SK-N-SH treated with all-trans-retinoic acid at 6 μM for 48 hours (cell line): ENCODE measurements around the gene URAD.

Experiments used
- ATAC-seq: fragments of 200-7000 bp; cut with Tn5 transposase; 3 replicates; pipeline ENCODE4 v1.9.1; 2020; ENCODE audit warnings: mild to moderate bottlenecking, moderate library complexity
- ARNTL ChIP-seq: fragments of 450-650 bp; formaldehyde crosslinking; IDR thresholded peaks from 2 replicates; pipeline ENCODE4 v1.5.0; 2020; ENCODE audit warnings: low read depth, mild to moderate bottlenecking, moderate library complexity, borderline replicate concordance
- BACH2 ChIP-seq: fragments of 250-450 bp; sonication (Bioruptor Pico); IDR thresholded peaks from 2 replicates; pipeline ENCODE4 v1.9.0; 2021; ENCODE audit warnings: mild to moderate bottlenecking, borderline replicate concordance
- CREB5 ChIP-seq: fragments of 250-450 bp; sonication (Bioruptor Pico); IDR thresholded peaks from 2 replicates; pipeline ENCODE4 v1.5.1; 2020; ENCODE audit warnings: low read depth, mild to moderate bottlenecking, moderate library complexity
- CSDC2 ChIP-seq: fragments of 250-450 bp; sonication (Bioruptor Pico); IDR thresholded peaks from 2 replicates; pipeline ENCODE4 v1.5.0; 2020; ENCODE audit warnings: mild to moderate bottlenecking, moderate library complexity
- ESRRG ChIP-seq: fragments of 250-450 bp; sonication (Bioruptor Pico); IDR thresholded peaks from 2 replicates; pipeline ENCODE4 v1.6.1; 2021; ENCODE audit warnings: mild to moderate bottlenecking
- GLIS3 ChIP-seq: fragments of 250-450 bp; sonication (Bioruptor Pico); IDR thresholded peaks from 2 replicates; pipeline ENCODE4 v1.5.0; 2020; ENCODE audit warnings: mild to moderate bottlenecking, moderate library complexity
- ISL1 ChIP-seq: fragments of 250-450 bp; sonication (Bioruptor Pico); IDR thresholded peaks from 2 replicates; pipeline ENCODE4 v2.1.2; 2022; ENCODE audit warnings: mild to moderate bottlenecking, moderate library complexity
- OSR1 ChIP-seq: fragments of 250-450 bp; sonication (Bioruptor Pico); IDR thresholded peaks from 2 replicates; pipeline ENCODE4 v1.8.0; 2022; ENCODE audit warnings: moderate library complexity, mild to moderate bottlenecking, inconsistent platforms
- PATZ1 ChIP-seq: fragments of 250-450 bp; sonication (Bioruptor Pico); IDR thresholded peaks from 2 replicates; pipeline ENCODE4 v1.8.0; 2020; ENCODE audit warnings: mild to moderate bottlenecking, moderate library complexity, borderline replicate concordance
- POU6F1 ChIP-seq: fragments of 250-450 bp; sonication (Bioruptor Pico); IDR thresholded peaks from 2 replicates; pipeline ENCODE4 v1.8.0; 2021; ENCODE audit warnings: low read depth, mild to moderate bottlenecking, moderate library complexity, borderline replicate concordance
- PPARA ChIP-seq: fragments of 250-450 bp; sonication (Bioruptor Pico); IDR thresholded peaks from 2 replicates; pipeline ENCODE4 v1.5.0; 2020; ENCODE audit warnings: mild to moderate bottlenecking, borderline replicate concordance
- RARB ChIP-seq: fragments of 250-450 bp; sonication (Bioruptor Pico); IDR thresholded peaks from 2 replicates; pipeline ENCODE4 v1.8.0; 2021; ENCODE audit warnings: mild to moderate bottlenecking, moderate library complexity
- SNAI2 ChIP-seq: fragments of 250-450 bp; sonication (Bioruptor Pico); IDR thresholded peaks from 2 replicates; pipeline ENCODE4 v1.5.0; 2020; ENCODE audit warnings: mild to moderate bottlenecking, moderate library complexity
- TSHZ2 ChIP-seq: fragments of 250-450 bp; sonication (Bioruptor Pico); IDR thresholded peaks from 2 replicates; pipeline ENCODE4 v1.5.0; 2020; ENCODE audit warnings: mild to moderate bottlenecking, moderate library complexity
- ZFP3 ChIP-seq: fragments of 250-450 bp; sonication (Bioruptor Pico); IDR thresholded peaks from 2 replicates; pipeline ENCODE4 v1.5.0; 2020; ENCODE audit warnings: mild to moderate bottlenecking, moderate library complexity
- ZFP30 ChIP-seq: fragments of 450-650 bp; formaldehyde crosslinking; IDR thresholded peaks from 2 replicates; pipeline ENCODE4 v1.5.0; 2022; ENCODE audit warnings: mild to moderate bottlenecking, moderate library complexity
- ZNF70 ChIP-seq: fragments of 450-650 bp; formaldehyde crosslinking; IDR thresholded peaks from 2 replicates; pipeline ENCODE4 v1.5.0; 2020; ENCODE audit warnings: mild to moderate bottlenecking, moderate library complexity
- ZNF8 ChIP-seq: fragments of 450-650 bp; formaldehyde crosslinking; IDR thresholded peaks from 2 replicates; pipeline ENCODE4 v1.5.0; 2020; ENCODE audit warnings: mild to moderate bottlenecking, moderate library complexity

The URAD gene

GRCh38 chr13:27972478-27972820 is 16.0 kb downstream of the URAD start:
- ATAC-seq: no peak
- no peak for TF ChIP-seq OSR1 (CRISPR knock-in tag)
- no peak for TF ChIP-seq PPARA (CRISPR knock-in tag)
- TF ChIP-seq TSHZ2 (CRISPR knock-in tag): no peak
- TF ChIP-seq ARNTL: no peak
- TF ChIP-seq ZFP3 (CRISPR knock-in tag): no peak
- no peak for TF ChIP-seq RARB
- no peak for TF ChIP-seq GLIS3
- TF ChIP-seq CSDC2 (CRISPR knock-in tag): no peak
- no peak for TF ChIP-seq PATZ1 (CRISPR knock-in tag)
- TF ChIP-seq POU6F1 (CRISPR knock-in tag): no peak
- no peak for TF ChIP-seq ZFP30
- no peak for TF ChIP-seq SNAI2 (CRISPR knock-in tag)
- TF ChIP-seq BACH2 (CRISPR knock-in tag): no peak
- TF ChIP-seq ESRRG: no peak
- TF ChIP-seq ISL1 (CRISPR knock-in tag): no peak
- no peak for TF ChIP-seq ZNF8

GRCh38 chr13:27971776-27972477 is 16.6 kb downstream of the URAD start:
- no peak for ATAC-seq
- no peak for TF ChIP-seq SNAI2 (CRISPR knock-in tag)
- TF ChIP-seq CREB5: no peak
- no peak for TF ChIP-seq ZFP30
- TF ChIP-seq ZNF70 (CRISPR knock-in tag): no peak

- no peak for ATAC-seq
- TF ChIP-seq GLIS3: no peak
Observed at GRCh38 chr13:27971236-27971645, 17.3 kb downstream of the URAD start.

GRCh38 chr13:27970382-27971235 is 17.9 kb downstream of the URAD start:
- no peak for ATAC-seq
- TF ChIP-seq TSHZ2 (CRISPR knock-in tag) (no peak), ESRRG (no peak), PPARA (CRISPR knock-in tag) (no peak), ZFP3 (CRISPR knock-in tag) (no peak), GLIS3 (no peak), BACH2 (CRISPR knock-in tag) (no peak), POU6F1 (CRISPR knock-in tag) (no peak), RARB (no peak), ARNTL (no peak), CSDC2 (CRISPR knock-in tag) (no peak), PATZ1 (CRISPR knock-in tag) (no peak), ISL1 (CRISPR knock-in tag) (no peak), ZNF70 (CRISPR knock-in tag) (no peak)
